Measurements from ENCODE around the gene P2RX1. TPM values are rescaled to one million over a fixed set of nuclear protein-coding genes. Genes with fewer than 3 reads are reported as not detected.
"Not testable (repeated sequence)": the region's sequence is repeated elsewhere in the genome, so short reads cannot be mapped to it uniquely, and the experiment has no call there.

Gene P2RX1
- total RNA-seq, 4 donors from 2014 or later, result 0.25 to 2.6 (median 1.2) TPM

DNA sequence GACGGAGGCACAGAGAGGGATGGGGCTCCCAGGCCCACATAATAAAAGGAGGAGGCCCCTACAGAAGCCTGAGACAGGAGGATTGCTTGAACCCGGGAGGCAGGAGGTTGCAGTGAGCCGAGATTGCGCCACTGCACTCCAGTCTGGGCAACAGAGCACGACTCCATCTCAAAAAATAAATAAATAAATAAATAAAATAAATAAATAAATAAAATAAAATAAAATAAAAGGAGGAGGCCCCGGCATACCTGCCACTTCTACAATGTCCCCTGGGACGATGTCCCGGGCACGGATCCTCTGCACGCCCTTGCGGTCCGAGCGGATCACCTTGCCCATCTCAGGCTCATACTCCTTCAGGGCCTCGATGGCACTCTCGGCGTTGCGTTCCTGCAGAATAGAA, 34.7 kb upstream of the P2RX1 start:
- Histone ChIP-seq H3K27me3 (no peaks in the 10 kb centered on the region), H3K4me1 (no peaks in the 10 kb centered on the region), H3K27ac (no peak overlapping the region), H3K36me3 (no peaks in the 10 kb centered on the region), H3K4me3 (no peak overlapping the region), H3K9me3 (no peaks in the 10 kb centered on the region)
- 92% methylated on average over 17 of the region's 17 CpGs for WGBS
- TF ChIP-seq POLR2A (IDR thresholded peaks at IDR 0.05) (no peak), POLR2AphosphoS5 (IDR thresholded peaks at IDR 0.05) (no peak)
- no peak for DNase-seq (ENCODE audit: low spot score in 2 of 2)

DNA sequence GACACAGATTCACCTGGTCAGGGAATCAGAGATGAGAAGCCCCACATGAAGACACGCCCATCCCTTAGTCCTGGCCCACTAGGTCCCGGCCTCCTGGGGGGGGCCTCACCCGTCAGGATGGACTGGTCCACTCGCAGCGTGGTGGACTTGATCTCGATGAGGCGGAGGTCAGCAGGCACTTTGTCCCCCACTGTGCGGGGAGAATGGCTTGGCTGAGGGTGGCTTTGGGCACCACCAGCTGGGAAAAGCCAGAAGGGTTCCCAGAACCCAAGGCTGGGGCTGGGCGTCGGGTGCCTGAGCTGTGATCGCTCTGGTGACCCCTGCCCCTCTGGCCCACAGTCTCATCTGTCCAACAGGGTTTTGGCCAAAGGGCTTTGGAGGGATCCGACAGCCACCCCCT, 34.3 kb upstream of the P2RX1 start:
- TF ChIP-seq POLR2AphosphoS5 (IDR thresholded peaks at IDR 0.05) (no peak), EP300 (IDR thresholded peaks at IDR 0.05) (no peak), POLR2A (IDR thresholded peaks at IDR 0.05) (no peak)
- TF ChIP-seq, protein P1, sequence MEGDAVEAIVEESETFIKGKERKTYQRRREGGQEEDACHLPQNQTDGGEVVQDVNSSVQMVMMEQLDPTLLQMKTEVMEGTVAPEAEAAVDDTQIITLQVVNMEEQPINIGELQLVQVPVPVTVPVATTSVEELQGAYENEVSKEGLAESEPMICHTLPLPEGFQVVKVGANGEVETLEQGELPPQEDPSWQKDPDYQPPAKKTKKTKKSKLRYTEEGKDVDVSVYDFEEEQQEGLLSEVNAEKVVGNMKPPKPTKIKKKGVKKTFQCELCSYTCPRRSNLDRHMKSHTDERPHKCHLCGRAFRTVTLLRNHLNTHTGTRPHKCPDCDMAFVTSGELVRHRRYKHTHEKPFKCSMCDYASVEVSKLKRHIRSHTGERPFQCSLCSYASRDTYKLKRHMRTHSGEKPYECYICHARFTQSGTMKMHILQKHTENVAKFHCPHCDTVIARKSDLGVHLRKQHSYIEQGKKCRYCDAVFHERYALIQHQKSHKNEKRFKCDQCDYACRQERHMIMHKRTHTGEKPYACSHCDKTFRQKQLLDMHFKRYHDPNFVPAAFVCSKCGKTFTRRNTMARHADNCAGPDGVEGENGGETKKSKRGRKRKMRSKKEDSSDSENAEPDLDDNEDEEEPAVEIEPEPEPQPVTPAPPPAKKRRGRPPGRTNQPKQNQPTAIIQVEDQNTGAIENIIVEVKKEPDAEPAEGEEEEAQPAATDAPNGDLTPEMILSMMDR (IDR thresholded peaks at IDR 0.05), result no peak
- Histone ChIP-seq H3K36me3 (no peaks in the 10 kb centered on the region), H3K4me1 (no peaks in the 10 kb centered on the region), H3K9me3 (no peaks in the 10 kb centered on the region), H3K27ac (no peak overlapping the region), H3K4me3 (no peak overlapping the region), H3K27me3 (no peaks in the 10 kb centered on the region)
- 90% methylated on average over 8 of the region's 12 CpGs for WGBS
- DNase-seq (ENCODE audit: low spot score in 2 of 2), result no peak

DNA sequence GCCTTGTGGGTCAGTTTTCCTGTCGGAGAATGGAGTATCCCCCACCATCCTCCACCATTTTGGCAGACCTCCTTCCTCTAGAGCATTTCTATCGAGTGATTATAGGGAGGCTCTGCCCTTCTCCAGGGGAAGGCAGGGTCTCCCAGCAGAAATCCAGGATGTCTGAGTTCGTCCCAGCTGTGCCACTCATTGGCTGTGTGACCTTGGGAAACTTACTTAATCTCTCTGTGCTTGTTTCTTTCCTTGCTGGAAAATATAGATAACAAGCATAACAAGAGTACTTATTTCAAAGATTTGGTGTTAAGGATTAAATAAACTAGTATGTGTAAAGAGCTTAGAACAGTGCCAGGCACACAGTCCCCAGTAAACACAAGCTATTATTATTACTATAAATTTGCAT, 33.2 kb upstream of the P2RX1 start:
- Histone ChIP-seq H3K4me1 (peaks cover 1% of the 10 kb centered on the region), H3K9me3 (no peaks in the 10 kb centered on the region), H3K27ac (no peak overlapping the region), H3K36me3 (no peaks in the 10 kb centered on the region), H3K27me3 (no peaks in the 10 kb centered on the region), H3K4me3 (no peak overlapping the region)
- DNase-seq (ENCODE audit: low spot score in 2 of 2), result no peak
- 94% methylated on average over 3 of the region's 3 CpGs for WGBS
- no peak for TF ChIP-seq POLR2AphosphoS5 (IDR thresholded peaks at IDR 0.05)
- TF ChIP-seq, protein P1 (IDR thresholded peaks at IDR 0.05), result no peak
- TF ChIP-seq EP300 (IDR thresholded peaks at IDR 0.05), result no peak
- TF ChIP-seq POLR2A (IDR thresholded peaks at IDR 0.05), result no peak

DNA sequence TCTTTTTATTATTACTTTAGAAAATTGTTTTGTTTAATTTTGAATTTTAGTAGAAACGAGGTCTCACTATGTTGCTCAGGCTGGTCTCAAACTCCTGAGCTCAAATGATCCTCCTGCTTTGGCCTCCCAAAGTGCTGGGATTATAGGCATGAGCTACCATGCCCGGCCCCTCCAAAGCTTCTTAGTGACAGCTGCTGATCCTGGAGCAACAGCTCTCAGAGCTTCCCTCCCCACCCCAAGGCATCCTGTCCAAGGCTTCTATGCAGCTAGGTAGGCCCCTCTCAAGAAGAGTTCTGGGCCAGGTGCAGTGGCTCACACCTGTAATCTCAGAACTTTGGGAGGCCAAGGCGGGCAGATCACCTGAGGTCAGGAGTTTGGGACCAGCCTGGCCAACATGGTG, 32.3 kb upstream of the P2RX1 start:
- not testable (repeated sequence) for H3K36me3 ChIP-seq; H3K27ac ChIP-seq; H3K4me3 ChIP-seq; H3K4me1 ChIP-seq; H3K9me3 ChIP-seq; H3K27me3 ChIP-seq; DNase-seq (ENCODE audit: low spot score in 2 of 2)
- 95% methylated on average over 3 of the region's 3 CpGs for WGBS

GRCh38 chr17:3947318-3947810, 31.1 kb upstream of the P2RX1 start:
- Histone ChIP-seq H3K27ac (no peak overlapping the region), H3K27me3 (no peaks in the 10 kb centered on the region), H3K36me3 (no peaks in the 10 kb centered on the region), H3K9me3 (no peaks in the 10 kb centered on the region), H3K4me3 (no peak overlapping the region), H3K4me1 (peaks cover 4% of the 10 kb centered on the region)
- 96% methylated on average over 22 of the region's 43 CpGs for WGBS
- DNase-seq (ENCODE audit: low spot score in 2 of 2), result no peak
- TF ChIP-seq POLR2A (IDR thresholded peaks at IDR 0.05) (no peak), POLR2AphosphoS5 (IDR thresholded peaks at IDR 0.05) (no peak), EP300 (IDR thresholded peaks at IDR 0.05) (no peak)
- TF ChIP-seq, protein P1 (IDR thresholded peaks at IDR 0.05), result no peak

- Histone ChIP-seq H3K36me3 (peaks cover 3% of the 10 kb centered on the region), H3K4me3 (no peak overlapping the region), H3K4me1 (peaks cover 4% of the 10 kb centered on the region), H3K9me3 (no peaks in the 10 kb centered on the region), H3K27me3 (no peaks in the 10 kb centered on the region), H3K27ac (no peak overlapping the region)
- TF ChIP-seq, protein P1 (IDR thresholded peaks at IDR 0.05), result no peak
- no peak for TF ChIP-seq POLR2AphosphoS5 (IDR thresholded peaks at IDR 0.05)
- TF ChIP-seq POLR2A (IDR thresholded peaks at IDR 0.05), result no peak
- no peak for TF ChIP-seq EP300 (IDR thresholded peaks at IDR 0.05)
- DNase-seq (ENCODE audit: low spot score in 2 of 2), result no peak
- WGBS, result no CpG with 5 or more reads among the region's 5 CpGs
These were observed 30.5 kb upstream of the P2RX1 start for GRCh38 chr17:3946711-3947235.

All from suprapubic skin (tissue), 4 donors.